ENCODE measurements around the gene RASGEF1B.
"Not testable (repeated sequence)": the region's sequence is repeated elsewhere in the genome, so short reads cannot be mapped to it uniquely, and the experiment has no call there.

RASGEF1B gene

GRCh38 chr4:81421346-81422218, 50.1 kb downstream of the RASGEF1B start:
- DNase-seq (ENCODE audit: extremely low read depth, low read depth), result no peak

GRCh38 chr4:81418572-81418971, 53.1 kb downstream of the RASGEF1B start:
- TF ChIP-seq CTCF (IDR thresholded peaks at IDR 0.05; ENCODE audit: low read depth, low read length), result no peak
- no peak for DNase-seq (ENCODE audit: extremely low read depth, low read depth)

More at GRCh38 chr4:81421346-81422218, 50.1 kb downstream of the RASGEF1B start:
- TF ChIP-seq CTCF (IDR thresholded peaks at IDR 0.05; ENCODE audit: low read depth, low read length), result no peak

- no peak for DNase-seq (ENCODE audit: extremely low read depth, low read depth)
Observed at GRCh38 chr4:81412946-81413495, 58.7 kb downstream of the RASGEF1B start.

GRCh38 chr4:81410680-81411079, 61.0 kb downstream of the RASGEF1B start:
- TF ChIP-seq CTCF (IDR thresholded peaks at IDR 0.05; ENCODE audit: low read depth, low read length), result no peak

More at GRCh38 chr4:81412946-81413495, 58.7 kb downstream of the RASGEF1B start:
- TF ChIP-seq CTCF (IDR thresholded peaks at IDR 0.05; ENCODE audit: low read depth, low read length), result no peak

GRCh38 chr4:81409836-81410235, 61.9 kb downstream of the RASGEF1B start:
- DNase-seq (ENCODE audit: extremely low read depth, low read depth), result no peak

More at GRCh38 chr4:81410680-81411079, 61.0 kb downstream of the RASGEF1B start:
- DNase-seq (ENCODE audit: extremely low read depth, low read depth), result no peak

GRCh38 chr4:81408341-81408740, 63.4 kb downstream of the RASGEF1B start:
- TF ChIP-seq CTCF (IDR thresholded peaks at IDR 0.05; ENCODE audit: low read depth, low read length), result no peak
- no peak for DNase-seq (ENCODE audit: extremely low read depth, low read depth)

More at GRCh38 chr4:81409836-81410235, 61.9 kb downstream of the RASGEF1B start:
- no peak for TF ChIP-seq CTCF (IDR thresholded peaks at IDR 0.05; ENCODE audit: low read depth, low read length)

GRCh38 chr4:81407726-81408125, 64.0 kb downstream of the RASGEF1B start:
- no peak for DNase-seq (ENCODE audit: extremely low read depth, low read depth)
- no peak for TF ChIP-seq CTCF (IDR thresholded peaks at IDR 0.05; ENCODE audit: low read depth, low read length)

GRCh38 chr4:81406481-81406880, 65.2 kb downstream of the RASGEF1B start:
- DNase-seq (ENCODE audit: extremely low read depth, low read depth), result not testable (repeated sequence)
